ENCODE measurements around the gene EVX1.

DNA sequence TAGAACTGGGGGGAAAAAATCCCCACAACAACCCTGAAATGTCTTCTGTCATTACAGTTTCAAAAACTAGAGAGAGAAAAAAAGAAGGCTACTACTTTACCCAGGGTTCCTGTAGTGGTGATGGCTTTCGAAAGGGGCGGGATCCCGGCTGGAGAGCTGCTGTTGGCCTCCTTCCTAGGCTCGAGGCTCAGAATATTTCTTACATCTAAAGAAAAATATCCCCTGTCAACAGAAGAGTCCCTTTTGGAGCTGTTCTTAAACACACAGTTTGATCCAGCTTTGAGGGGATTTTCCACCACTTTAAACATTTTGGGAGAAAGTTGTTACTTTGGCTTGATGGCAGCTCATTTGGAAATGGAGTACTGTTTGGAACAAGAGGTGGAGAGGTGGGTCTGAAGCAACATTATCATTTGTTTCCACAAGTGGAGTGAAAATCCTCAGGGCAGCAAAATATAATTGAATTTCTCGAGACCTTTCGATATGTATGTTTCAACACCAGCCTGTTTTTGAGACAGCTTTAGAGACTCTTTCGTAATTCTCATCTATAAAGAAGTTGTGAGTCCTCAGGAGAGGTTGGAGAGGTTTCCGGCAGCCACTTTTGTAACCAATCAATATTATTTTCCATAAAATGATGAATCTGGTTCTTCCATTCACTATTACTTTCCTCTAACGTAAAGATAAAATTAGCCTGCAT, 47.8 kb upstream of the EVX1 start:
- TF ChIP-seq, protein P1, sequence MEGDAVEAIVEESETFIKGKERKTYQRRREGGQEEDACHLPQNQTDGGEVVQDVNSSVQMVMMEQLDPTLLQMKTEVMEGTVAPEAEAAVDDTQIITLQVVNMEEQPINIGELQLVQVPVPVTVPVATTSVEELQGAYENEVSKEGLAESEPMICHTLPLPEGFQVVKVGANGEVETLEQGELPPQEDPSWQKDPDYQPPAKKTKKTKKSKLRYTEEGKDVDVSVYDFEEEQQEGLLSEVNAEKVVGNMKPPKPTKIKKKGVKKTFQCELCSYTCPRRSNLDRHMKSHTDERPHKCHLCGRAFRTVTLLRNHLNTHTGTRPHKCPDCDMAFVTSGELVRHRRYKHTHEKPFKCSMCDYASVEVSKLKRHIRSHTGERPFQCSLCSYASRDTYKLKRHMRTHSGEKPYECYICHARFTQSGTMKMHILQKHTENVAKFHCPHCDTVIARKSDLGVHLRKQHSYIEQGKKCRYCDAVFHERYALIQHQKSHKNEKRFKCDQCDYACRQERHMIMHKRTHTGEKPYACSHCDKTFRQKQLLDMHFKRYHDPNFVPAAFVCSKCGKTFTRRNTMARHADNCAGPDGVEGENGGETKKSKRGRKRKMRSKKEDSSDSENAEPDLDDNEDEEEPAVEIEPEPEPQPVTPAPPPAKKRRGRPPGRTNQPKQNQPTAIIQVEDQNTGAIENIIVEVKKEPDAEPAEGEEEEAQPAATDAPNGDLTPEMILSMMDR (IDR thresholded peaks at IDR 0.05), result no peak
- no peak for TF ChIP-seq POLR2A (IDR thresholded peaks at IDR 0.05)
